ENCODE results near the gene TIFAB.

The TIFAB gene

GRCh38 chr5:135480511-135480910 is 28.4 kb upstream of the TIFAB start:
- Histone ChIP-seq H3K27ac (ENCODE audit: low read depth, low read length) (no peak overlapping the region), H3K27me3 (ENCODE audit: control insufficient read depth, insufficient read depth, low read length) (peaks cover 94% of the 10 kb centered on the region), H3K36me3 (ENCODE audit: control insufficient read depth, insufficient read depth, low read length) (no peaks in the 10 kb centered on the region), H3K9ac (ENCODE audit: low read depth, low read length) (no peak overlapping the region), H3K4me1 (ENCODE audit: control insufficient read depth, insufficient read depth, low read length) (peaks cover 24% of the 10 kb centered on the region), H3K4me3 (ENCODE audit: low read depth, low read length) (no peak overlapping the region), H3K9me3 (ENCODE audit: control insufficient read depth, insufficient read depth, low read length) (no peaks in the 10 kb centered on the region)

GRCh38 chr5:135478938-135479337 is 26.8 kb upstream of the TIFAB start:
- Histone ChIP-seq H3K27me3 (ENCODE audit: control insufficient read depth, insufficient read depth, low read length) (peaks cover 94% of the 10 kb centered on the region), H3K4me1 (ENCODE audit: control insufficient read depth, insufficient read depth, low read length) (peaks cover 24% of the 10 kb centered on the region), H3K27ac (ENCODE audit: low read depth, low read length) (no peak overlapping the region), H3K36me3 (ENCODE audit: control insufficient read depth, insufficient read depth, low read length) (no peaks in the 10 kb centered on the region), H3K9me3 (ENCODE audit: control insufficient read depth, insufficient read depth, low read length) (no peaks in the 10 kb centered on the region), H3K9ac (ENCODE audit: low read depth, low read length) (no peak overlapping the region), H3K4me3 (ENCODE audit: low read depth, low read length) (no peak overlapping the region)

- Histone ChIP-seq H3K9me3 (ENCODE audit: control insufficient read depth, insufficient read depth, low read length) (no peaks in the 10 kb centered on the region), H3K9ac (ENCODE audit: low read depth, low read length) (no peak overlapping the region), H3K4me1 (ENCODE audit: control insufficient read depth, insufficient read depth, low read length) (peaks cover 24% of the 10 kb centered on the region), H3K4me3 (ENCODE audit: low read depth, low read length) (no peak overlapping the region), H3K36me3 (ENCODE audit: control insufficient read depth, insufficient read depth, low read length) (no peaks in the 10 kb centered on the region), H3K27ac (ENCODE audit: low read depth, low read length) (no peak overlapping the region), H3K27me3 (ENCODE audit: control insufficient read depth, insufficient read depth, low read length) (peaks cover 91% of the 10 kb centered on the region)
Measured at GRCh38 chr5:135477613-135478066, 25.5 kb upstream of the TIFAB start.

- Histone ChIP-seq H3K4me3 (ENCODE audit: low read depth, low read length) (no peak overlapping the region), H3K4me1 (ENCODE audit: control insufficient read depth, insufficient read depth, low read length) (peaks cover 24% of the 10 kb centered on the region), H3K27ac (ENCODE audit: low read depth, low read length) (no peak overlapping the region)
Measured at GRCh38 chr5:135476615-135477581, 24.7 kb upstream of the TIFAB start.

GRCh38 chr5:135473956-135474670 is 22.0 kb upstream of the TIFAB start:
- Histone ChIP-seq H3K27ac (ENCODE audit: low read depth, low read length) (no peak overlapping the region), H3K4me1 (ENCODE audit: control insufficient read depth, insufficient read depth, low read length) (peaks cover 17% of the 10 kb centered on the region), H3K36me3 (ENCODE audit: control insufficient read depth, insufficient read depth, low read length) (no peaks in the 10 kb centered on the region), H3K4me3 (ENCODE audit: low read depth, low read length) (no peak overlapping the region), H3K9ac (ENCODE audit: low read depth, low read length) (no peak overlapping the region), H3K27me3 (ENCODE audit: control insufficient read depth, insufficient read depth, low read length) (peaks cover 93% of the 10 kb centered on the region), H3K9me3 (ENCODE audit: control insufficient read depth, insufficient read depth, low read length) (no peaks in the 10 kb centered on the region)

More at GRCh38 chr5:135476615-135477581, 24.7 kb upstream of the TIFAB start:
- Histone ChIP-seq H3K27me3 (ENCODE audit: control insufficient read depth, insufficient read depth, low read length) (peaks cover 90% of the 10 kb centered on the region), H3K9ac (ENCODE audit: low read depth, low read length) (no peak overlapping the region), H3K36me3 (ENCODE audit: control insufficient read depth, insufficient read depth, low read length) (no peaks in the 10 kb centered on the region), H3K9me3 (ENCODE audit: control insufficient read depth, insufficient read depth, low read length) (no peaks in the 10 kb centered on the region)

- Histone ChIP-seq H3K27me3 (ENCODE audit: control insufficient read depth, insufficient read depth, low read length) (peaks cover 95% of the 10 kb centered on the region), H3K36me3 (ENCODE audit: control insufficient read depth, insufficient read depth, low read length) (no peaks in the 10 kb centered on the region), H3K4me3 (ENCODE audit: low read depth, low read length) (no peak overlapping the region), H3K27ac (ENCODE audit: low read depth, low read length) (no peak overlapping the region), H3K4me1 (ENCODE audit: control insufficient read depth, insufficient read depth, low read length) (peaks cover 3% of the 10 kb centered on the region; the same call in 1 of the 2 replicates), H3K9ac (ENCODE audit: low read depth, low read length) (no peak overlapping the region), H3K9me3 (ENCODE audit: control insufficient read depth, insufficient read depth, low read length) (no peaks in the 10 kb centered on the region)
Measured at GRCh38 chr5:135472141-135472540, 20.0 kb upstream of the TIFAB start.

- Histone ChIP-seq H3K9me3 (ENCODE audit: control insufficient read depth, insufficient read depth, low read length) (no peaks in the 10 kb centered on the region), H3K4me1 (ENCODE audit: control insufficient read depth, insufficient read depth, low read length) (peaks cover 6% of the 10 kb centered on the region; the same call in 1 of the 2 replicates), H3K27me3 (ENCODE audit: control insufficient read depth, insufficient read depth, low read length) (peaks cover 95% of the 10 kb centered on the region), H3K9ac (ENCODE audit: low read depth, low read length) (no peak overlapping the region), H3K27ac (ENCODE audit: low read depth, low read length) (no peak overlapping the region), H3K36me3 (ENCODE audit: control insufficient read depth, insufficient read depth, low read length) (no peaks in the 10 kb centered on the region), H3K4me3 (ENCODE audit: low read depth, low read length) (no peak overlapping the region)
Measured at GRCh38 chr5:135471726-135472125, 19.6 kb upstream of the TIFAB start.

GRCh38 chr5:135469911-135470310 is 17.8 kb upstream of the TIFAB start:
- H3K9ac ChIP-seq (ENCODE audit: low read depth, low read length), result no peak overlapping the region
- no peaks in the 10 kb centered on the region for H3K9me3 ChIP-seq (ENCODE audit: control insufficient read depth, insufficient read depth, low read length)
- H3K27me3 ChIP-seq (ENCODE audit: control insufficient read depth, insufficient read depth, low read length), result peaks cover 95% of the 10 kb centered on the region
- no peak overlapping the region for H3K4me3 ChIP-seq (ENCODE audit: low read depth, low read length)
- no peak overlapping the region for H3K27ac ChIP-seq (ENCODE audit: low read depth, low read length)
- peaks cover 17% of the 10 kb centered on the region; the same call in 1 of the 2 replicates for H3K4me1 ChIP-seq (ENCODE audit: control insufficient read depth, insufficient read depth, low read length)
- no peaks in the 10 kb centered on the region for H3K36me3 ChIP-seq (ENCODE audit: control insufficient read depth, insufficient read depth, low read length)

GRCh38 chr5:135468541-135468940 is 16.4 kb upstream of the TIFAB start:
- peaks cover 95% of the 10 kb centered on the region for H3K27me3 ChIP-seq (ENCODE audit: control insufficient read depth, insufficient read depth, low read length)
- no peak overlapping the region for H3K27ac ChIP-seq (ENCODE audit: low read depth, low read length)
- H3K9me3 ChIP-seq (ENCODE audit: control insufficient read depth, insufficient read depth, low read length), result no peaks in the 10 kb centered on the region
- no peak overlapping the region for H3K9ac ChIP-seq (ENCODE audit: low read depth, low read length)
- no peaks in the 10 kb centered on the region for H3K36me3 ChIP-seq (ENCODE audit: control insufficient read depth, insufficient read depth, low read length)
- H3K4me1 ChIP-seq (ENCODE audit: control insufficient read depth, insufficient read depth, low read length), result peaks cover 17% of the 10 kb centered on the region; the same call in 1 of the 2 replicates
- H3K4me3 ChIP-seq (ENCODE audit: low read depth, low read length), result no peak overlapping the region

- H3K9ac ChIP-seq (ENCODE audit: low read depth, low read length), result no peak overlapping the region
- no peaks in the 10 kb centered on the region for H3K9me3 ChIP-seq (ENCODE audit: control insufficient read depth, insufficient read depth, low read length)
- no peak overlapping the region for H3K4me3 ChIP-seq (ENCODE audit: low read depth, low read length)
- H3K36me3 ChIP-seq (ENCODE audit: control insufficient read depth, insufficient read depth, low read length), result no peaks in the 10 kb centered on the region
- H3K4me1 ChIP-seq (ENCODE audit: control insufficient read depth, insufficient read depth, low read length), result peaks cover 17% of the 10 kb centered on the region; the same call in 1 of the 2 replicates
- H3K27me3 ChIP-seq (ENCODE audit: control insufficient read depth, insufficient read depth, low read length), result peaks cover 95% of the 10 kb centered on the region
- no peak overlapping the region for H3K27ac ChIP-seq (ENCODE audit: low read depth, low read length)
Measured at GRCh38 chr5:135467871-135468485, 15.8 kb upstream of the TIFAB start.
